K562 (cell line): ENCODE data around the gene HYAL4. TPM values are rescaled to one million over a fixed set of nuclear protein-coding genes. Genes with fewer than 3 reads are reported as not detected.

Source experiments
- ATAC-seq: fragments of 200-7000 bp; cut with Tn5 transposase; 3 replicates; pipeline ENCODE4 v1.9.1; 2020; ENCODE audit warnings: moderate library complexity
- BruUV-seq: library from RNA; stranded (reverse); fragments of 400-500 nt; replicated peaks from 2 replicates; lab custom pipeline; 2021; lab: Mats Ljungman, UMichigan
- CTCF ChIA-PET: fragments of 300-600 bp; formaldehyde crosslinking; extraction: SDS; loops from one replicate; lab custom pipeline; 2021; ENCODE audit warnings: low intra/inter-chr PET ratio; lab: Yijun Ruan, JAX
- POLR2A ChIA-PET: fragments of 300-600, 350-650 bp; sonication (Branson Sonifier 250); formaldehyde crosslinking; extraction: SDS; loops from one replicate; lab custom pipeline; 2021; ENCODE audit warnings: antibody characterized with exemption, inconsistent platforms; lab: Yijun Ruan, JAX
- DNase-seq, 4 experiments: peaks; one replicate each; pipeline versions ENCODE4 v3.0.0 to v3.0.0-alpha.2; 2011 to 2018; ENCODE audit warnings: low spot score in 3 of 4, mixed read lengths in 3 of 4; ENCODE audit errors: extremely low read depth in 1 of 4
- FAIRE-seq: peaks from 2 replicates; lab custom pipeline; 2011; peaks lifted over from hg19 to GRCh38; lab: Jason Lieb, UNC
- H2AFZ ChIP-seq: 2 replicates; pipeline ENCODE4 v1.6.0; 2011; ENCODE audit warnings: low read depth, low read length, control low read depth, inconsistent platforms
- H3K27ac ChIP-seq: fragments of 200-600 bp; 3 replicates; pipeline ENCODE4 v1.8.0; 2011; ENCODE audit warnings: low read depth, mild to moderate bottlenecking, control low read depth, inconsistent platforms, low read length, moderate library complexity, mixed read lengths; ENCODE audit errors: extremely low read depth
- H3K27me3 ChIP-seq, 2 experiments: fragments of 300-600 bp in 1 of 2; 2 replicates in 1 of 2; 3 replicates in 1 of 2; pipeline versions ENCODE4 v1.6.0 to v1.8.0; 2011; ENCODE audit warnings: inconsistent platforms in 2 of 2, low read length in 2 of 2, mild to moderate bottlenecking in 1 of 2, mixed read lengths in 1 of 2, moderate library complexity in 1 of 2; ENCODE audit not compliant: control insufficient read depth in 2 of 2, insufficient read depth in 2 of 2
- H3K36me3 ChIP-seq: fragments of 300-600 bp; 3 replicates; pipeline ENCODE4 v1.8.0; 2011; ENCODE audit warnings: mild to moderate bottlenecking, low read length, inconsistent platforms; ENCODE audit not compliant: control insufficient read depth, insufficient read depth
- H3K4me1 ChIP-seq, 2 experiments: fragments of 200-600 bp in 1 of 2; replicated peaks in 1 of 2; 2 replicates in 1 of 2; 3 replicates in 1 of 2; pipeline versions ENCODE4 v1.5.1 to v1.8.0; 2011; ENCODE audit warnings: inconsistent platforms in 2 of 2, low read length in 2 of 2, mild to moderate bottlenecking in 1 of 2, mixed read lengths in 1 of 2, moderate library complexity in 1 of 2; ENCODE audit not compliant: control insufficient read depth in 2 of 2, insufficient read depth in 2 of 2
- H3K4me2 ChIP-seq: 2 replicates; pipeline ENCODE4 v1.6.1; 2011; ENCODE audit warnings: low read length, control low read depth, inconsistent platforms, mixed read lengths; ENCODE audit not compliant: insufficient read depth
- H3K4me3 ChIP-seq: fragments of 200-600 bp; sonication (generic), shearing (Covaris generic); 2 replicates; pipeline ENCODE4 v1.5.1; 2016; ENCODE audit warnings: control low read depth, inconsistent platforms
- H3K79me2 ChIP-seq: fragments of 200-600 bp; 3 replicates; pipeline ENCODE4 v1.8.0; 2011; ENCODE audit warnings: low read length, inconsistent platforms; ENCODE audit not compliant: control insufficient read depth, insufficient read depth
- H3K9ac ChIP-seq, 2 experiments: 2 replicates each; pipeline versions ENCODE4 v1.6.0 to v1.6.1; 2011; ENCODE audit warnings: low read depth in 2 of 2, low read length in 2 of 2, control low read depth in 1 of 2, inconsistent platforms in 1 of 2, mild to moderate bottlenecking in 1 of 2, mixed read lengths in 1 of 2; ENCODE audit not compliant: insufficient read depth in 1 of 2
- H3K9me1 ChIP-seq: one replicate; pipeline ENCODE4 v1.6.0; 2011; ENCODE audit warnings: inconsistent platforms, mild to moderate bottlenecking, low read length, moderate library complexity; ENCODE audit not compliant: control insufficient read depth, insufficient read depth
- H3K9me3 ChIP-seq: replicated peaks from 2 replicates; pipeline ENCODE4 v1.5.1; 2011; ENCODE audit warnings: low read depth, low read length, inconsistent platforms; ENCODE audit not compliant: control insufficient read depth, insufficient read depth
- H4K20me1 ChIP-seq: replicated peaks from 2 replicates; pipeline ENCODE4 v1.6.1; 2011; ENCODE audit warnings: low read length, inconsistent platforms, mixed read lengths; ENCODE audit not compliant: control insufficient read depth, insufficient read depth
- CBFA2T2 ChIP-seq: fragments of 450-650 bp; conservative IDR thresholded peaks from 2 replicates; pipeline ENCODE4 v1.6.1; 2017; ENCODE audit warnings: mild to moderate bottlenecking
- CHD1 ChIP-seq: fragments of 200-600 bp; sonication (generic); IDR thresholded peaks from one replicate; pipeline ENCODE4 v1.6.1; 2012; ENCODE audit warnings: mild to moderate bottlenecking, moderate library complexity, low read length, inconsistent platforms
- CHD2 ChIP-seq: IDR thresholded peaks from 2 replicates; pipeline ENCODE4 v1.6.1; 2011; ENCODE audit warnings: low read depth, low read length
- HMBOX1 ChIP-seq: sonication (generic); IDR thresholded peaks from 2 replicates; pipeline ENCODE4 v1.6.1; 2016
- HNRNPK ChIP-seq: fragments of 200-400 bp; formaldehyde crosslinking; IDR thresholded peaks from one replicate; pipeline ENCODE4 v1.6.1; 2018; ENCODE audit warnings: mild to moderate bottlenecking, low read depth, low read length; ENCODE audit not compliant: poor library complexity, severe bottlenecking
- HOMEZ ChIP-seq: fragments of 250-450 bp; sonication (Bioruptor Pico); IDR thresholded peaks from 2 replicates; pipeline ENCODE4 v1.4.0; 2020; ENCODE audit warnings: mild to moderate bottlenecking, moderate library complexity
- KDM4B ChIP-seq, 2 experiments: fragments of 450-650 bp in 1 of 2; sonication (generic) in 1 of 2; IDR thresholded peaks; 2 replicates each; pipeline ENCODE4 v1.6.1; 2016 to 2017; ENCODE audit warnings: borderline replicate concordance in 2 of 2, antibody characterized with exemption in 1 of 2, low read depth in 1 of 2, mild to moderate bottlenecking in 1 of 2
- MAX ChIP-seq: sonication (generic); formaldehyde crosslinking; IDR thresholded peaks from 2 replicates; pipeline ENCODE4 v1.9.0; 2022; ENCODE audit warnings: mild to moderate bottlenecking, missing genetic modification reagents
- PHTF2 ChIP-seq: fragments of 250-450 bp; sonication (Bioruptor Pico); IDR thresholded peaks from 2 replicates; pipeline ENCODE4 v1.5.0; 2021; ENCODE audit warnings: mild to moderate bottlenecking
- POLR2G ChIP-seq: fragments of 200-400 bp; formaldehyde crosslinking; IDR thresholded peaks from 2 replicates; pipeline ENCODE4 v1.6.1; 2017; ENCODE audit warnings: low read depth, mild to moderate bottlenecking, antibody characterized with exemption, low read length, moderate library complexity
- PREB ChIP-seq: sonication (generic); formaldehyde crosslinking; IDR thresholded peaks from 2 replicates; pipeline ENCODE4 v1.8.1; 2023; ENCODE audit warnings: mild to moderate bottlenecking, missing genetic modification reagents
- RBM34 ChIP-seq: fragments of 200-400 bp; formaldehyde crosslinking; IDR thresholded peaks from 2 replicates; pipeline ENCODE4 v1.6.1; 2018; ENCODE audit warnings: low read length, borderline replicate concordance; ENCODE audit not compliant: insufficient read depth
- SMARCA4 ChIP-seq: fragments of 450-650 bp; IDR thresholded peaks from 2 replicates; pipeline ENCODE4 v1.6.1; 2016
- SMARCB1 ChIP-seq: IDR thresholded peaks from 2 replicates; pipeline ENCODE4 v1.6.1; 2011; ENCODE audit warnings: improper control_type of control experiment, low read depth; ENCODE audit not compliant: insufficient read length
- TCFL5 ChIP-seq: fragments of 250-450 bp; sonication (Bioruptor Pico); conservative IDR thresholded peaks from 2 replicates; pipeline ENCODE4 v1.6.1; 2021; ENCODE audit warnings: mild to moderate bottlenecking, moderate library complexity, matching md5 sums
- TSC22D4 ChIP-seq: fragments of 450-650 bp; IDR thresholded peaks from 2 replicates; pipeline ENCODE4 v1.6.1; 2016; ENCODE audit warnings: missing genetic modification characterization, missing biosample characterization, control low read depth
- YY1 ChIP-seq, 3 experiments: IDR thresholded peaks; 2 replicates each; pipeline ENCODE4 v1.6.1; 2011; ENCODE audit warnings: low read length in 2 of 3, mild to moderate bottlenecking in 2 of 3, moderate library complexity in 2 of 3, borderline replicate concordance in 1 of 3, control low read depth in 1 of 3, low read depth in 1 of 3; ENCODE audit not compliant: insufficient read depth in 3 of 3, insufficient replicate concordance in 2 of 3, control insufficient read depth in 1 of 3, insufficient read length in 1 of 3; ENCODE audit errors: extremely low read depth in 1 of 3
- ZNF24 ChIP-seq: fragments of 450-650 bp; IDR thresholded peaks from 2 replicates; pipeline ENCODE4 v1.6.1; 2016
- WGBS: fragments of 100-300 bp; shearing (Covaris generic); methylation state at CpG from one replicate; pipeline ENCODE4 v1.1.6; 2016; ENCODE audit warnings: low coverage, mixed read lengths; ENCODE audit not compliant: insufficient coverage; ENCODE audit errors: missing lambda C conversion rate; 5-methylcytosine and 5-hydroxymethylcytosine counted together
- in situ Hi-C: fragments of 300-500 bp; cut with MboI; formaldehyde crosslinking; loops from 4 replicates; pipeline ENCODE4 v1.15.0; 2018; ENCODE audit warnings: inconsistent platforms, mixed read lengths
- intact Hi-C: fragments of 100-400 bp; cut with micrococcal nuclease; formaldehyde crosslinking; loops from 2 replicates; pipeline ENCODE4 v1.14.2; 2022
- polyA plus RNA-seq, 8 experiments: library from polyadenylated mRNA; depleted of rRNA in 4 of 8; stranded (reverse) in 5 of 8; unstranded in 3 of 8; fragments of >200 nt; fragmentation: Nextera tagmentation in 2 of 8; fragmentation: Illumina TruSeq in 1 of 8; extraction: Ambion mirVana in 2 of 8; extraction: Trizol in 1 of 8; gene quantifications; 2 replicates each; pipeline versions ENCODE4 v1.2.1 to v1.2.3, GENCODE V29; 2011 to 2014; ENCODE audit warnings: inconsistent platforms in 1 of 8, missing spikeins in 1 of 8
- total RNA-seq, 7 experiments: library from RNA; depleted of rRNA in 6 of 7; stranded (reverse); fragments of >200 nt in 6 of 7; fragmentation: Illumina TruSeq in 2 of 7; extraction: Trizol in 2 of 7; gene quantifications; 2 replicates each; pipeline versions ENCODE4 v1.2.1 to v1.2.3, GENCODE V29; 2011 to 2021; ENCODE audit warnings: low replicate concordance in 1 of 7

HYAL4 gene
- total and polyA plus RNA-seq, 9 of the 15 experiments (the other 6 are each of a cell fraction or from before 2014, with no cell fraction given), result not detected

- Histone ChIP-seq H3K27ac (no peak overlapping the region), H2AFZ (no peak overlapping the region), H3K36me3 (no peaks in the 10 kb centered on the region), H3K4me2 (no peak overlapping the region), H3K9ac (no peak overlapping the region), H3K27me3 (no peaks in the 10 kb centered on the region), H3K4me3 (no peak overlapping the region)
- POLR2A ChIA-PET, result interaction anchor here (0.9 kb wide), 1 partner anchor 47 kb away, joined by 4 read pairs; no protein-coding TSS in a partner anchor
- ATAC-seq, result no peak
- TF ChIP-seq MAX (CRISPR knock-in tag) (no peak), CBFA2T2 (no peak), TCFL5 (CRISPR knock-in tag) (no peak), POLR2G (no peak), CHD2 (no peak), SMARCA4 (no peak), TSC22D4 (tag) (no peak), PREB (CRISPR knock-in tag) (no peak), YY1 (IDR thresholded peaks at IDR 0.05; ENCODE audit: borderline replicate concordance in 1 of 3, control insufficient read depth in 1 of 3, extremely low read depth in 1 of 3, insufficient read depth in 3 of 3, insufficient read length in 1 of 3, insufficient replicate concordance in 2 of 3, low read depth in 1 of 3, low read length in 2 of 3) (no peak), HNRNPK (no peak), PHTF2 (CRISPR knock-in tag) (no peak), ZNF24 (no peak), SMARCB1 (no peak), HOMEZ (CRISPR knock-in tag) (no peak), RBM34 (no peak), KDM4B (IDR thresholded peaks at IDR 0.05; ENCODE audit: borderline replicate concordance in 2 of 2, low read depth in 1 of 2) (no peak), CHD1 (no peak), HMBOX1 (no peak)
- TF ChIP-seq, all 486 proteins: peak for 0
- intact Hi-C loops, result no loop called here
- H3K9me1 ChIP-seq, result no peaks in the 10 kb centered on the region
- DNase-seq (no peak), FAIRE-seq (no peak)
- no peaks in the 10 kb centered on the region for H3K79me2 ChIP-seq
- in situ Hi-C loops, result no loop called here
- CTCF ChIA-PET, result no interaction called here
- no peaks in the 10 kb centered on the region for H3K4me1 ChIP-seq
- no TSS peak for BruUV-seq
- H3K9me3 ChIP-seq, result no peaks in the 10 kb centered on the region
- WGBS, result 3% methylated on average over 3 of the region's 3 CpGs
- H4K20me1 ChIP-seq, result no peaks in the 10 kb centered on the region
Measured at GRCh38 chr7:123823898-123824753, 20.8 kb upstream of the HYAL4 start.
